Muscle of arm (tissue), 14 donors: ENCODE data around the gene COL18A1. TPM values are rescaled to one million over a fixed set of nuclear protein-coding genes. Genes with fewer than 3 reads are reported as not detected.
"Not testable (repeated sequence)": the region's sequence is repeated elsewhere in the genome, so short reads cannot be mapped to it uniquely, and the experiment has no call there.

Experiments
- DNase-seq: peaks from one replicate; pipeline ENCODE4 v3.0.0-alpha.2; 2013
- long read RNA-seq, 11 donors: transcript quantifications; one replicate each; lab custom pipeline, GENCODE V29; 2026
- polyA plus RNA-seq, 12 donors: library from polyadenylated mRNA; unstranded; fragments of 120-200 nt; gene quantifications; one replicate each; pipeline ENCODE4 v1.2.1, GENCODE V29; 2013; ENCODE audit not compliant: insufficient read length in 12 of 12

COL18A1 gene
- 100 to 1,000 TPM in 3 of 12 donors, 10 to 100 TPM in 9; 45.6 to 181 (median 71.3) TPM for polyA plus RNA-seq
- long read RNA-seq, donor 1, partial matches to known transcripts = 26 of 28 reads
- long read RNA-seq, donor 1, other reads (novel, unspliced or antisense) = 0 of 28 reads
- long read RNA-seq, donor 2, partial matches to known transcripts = 37 of 38 reads
- long read RNA-seq, donor 2, other reads (novel, unspliced or antisense) = 0 of 38 reads
- long read RNA-seq, donor 3, partial matches to known transcripts = 9 of 11 reads
- long read RNA-seq, donor 3, other reads (novel, unspliced or antisense) = 0 of 11 reads
- long read RNA-seq, donor 4, partial matches to known transcripts = 19 of 19 reads
- long read RNA-seq, donor 4, other reads (novel, unspliced or antisense) = 0 of 19 reads
- long read RNA-seq, donor 5, full-length matches to known transcripts = 4 of 55 reads
- long read RNA-seq, donor 5, partial matches to known transcripts = 51 of 55 reads
- long read RNA-seq, donor 5, other reads (novel, unspliced or antisense) = 0 of 55 reads
- long read RNA-seq, donor 6, partial matches to known transcripts = 15 of 18 reads
- long read RNA-seq, donor 6, other reads (novel, unspliced or antisense) = 0 of 18 reads
- long read RNA-seq, donor 7, partial matches to known transcripts = 12 of 13 reads
- long read RNA-seq, donor 7, other reads (novel, unspliced or antisense) = 0 of 13 reads
- long read RNA-seq, donor 8, full-length matches to known transcripts = 1 of 51 reads
- long read RNA-seq, donor 8, partial matches to known transcripts = 50 of 51 reads
- long read RNA-seq, donor 8, other reads (novel, unspliced or antisense) = 0 of 51 reads
- long read RNA-seq, donor 9, partial matches to known transcripts = 26 of 26 reads
- long read RNA-seq, donor 9, other reads (novel, unspliced or antisense) = 0 of 26 reads
- long read RNA-seq, donor 10, full-length matches to known transcripts = 1 of 34 reads
- long read RNA-seq, donor 10, partial matches to known transcripts = 33 of 34 reads
- long read RNA-seq, donor 10, other reads (novel, unspliced or antisense) = 0 of 34 reads
- long read RNA-seq, donor 11, partial matches to known transcripts = 34 of 34 reads
- long read RNA-seq, donor 11, other reads (novel, unspliced or antisense) = 0 of 34 reads

DNA sequence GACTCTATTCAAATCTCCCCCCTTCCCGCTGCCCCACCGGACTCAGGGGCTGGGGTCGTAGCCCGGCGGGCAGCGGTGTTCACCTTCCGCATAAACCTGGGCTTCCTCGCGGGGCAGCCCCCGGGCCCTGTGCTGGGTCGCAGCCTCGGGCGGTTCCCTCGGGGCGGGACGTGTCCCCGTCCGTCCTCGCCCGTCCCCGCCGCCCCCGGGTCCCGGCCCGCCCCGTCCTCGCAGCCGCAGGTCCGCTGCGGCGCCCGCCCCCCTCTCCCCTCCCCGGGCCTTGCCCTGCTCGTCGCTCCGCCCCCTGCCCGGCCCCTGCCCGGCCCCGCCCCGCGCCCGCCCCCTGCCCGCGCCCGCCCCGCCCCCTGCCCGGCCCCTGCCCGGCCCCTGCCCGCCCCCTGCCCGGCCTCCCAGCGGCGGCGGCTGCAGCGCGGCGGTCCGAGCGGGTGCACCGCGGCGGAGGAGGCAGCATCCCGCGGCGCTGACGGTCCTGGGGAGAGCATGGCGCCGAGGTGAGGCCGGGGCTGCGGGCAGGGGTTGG is at the start of gene COL18A1:
TSS of gene COL18A1 (plus strand) at position 436 of the 541 bp plus-strand sequence. CDS start at position 502, 66 bp downstream.
- DNase-seq = no peak

DNA sequence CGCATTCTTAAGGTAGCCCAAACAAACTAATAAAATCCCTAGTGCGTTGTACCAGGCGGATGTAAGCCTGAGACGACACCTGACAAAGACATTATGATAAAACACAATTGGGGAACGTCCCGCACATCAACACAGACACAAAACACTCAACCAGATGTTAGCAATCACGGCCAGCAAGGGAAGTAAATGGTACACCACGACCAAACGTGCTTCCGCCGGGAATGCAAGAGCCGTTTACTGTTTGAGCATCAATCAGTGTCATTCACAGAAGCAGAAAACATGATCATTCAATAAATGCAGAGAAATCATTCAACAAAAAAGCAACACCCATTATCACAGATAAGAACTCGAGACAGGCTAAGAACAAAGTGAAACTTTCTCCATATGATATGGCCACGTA is 49.4 kb upstream of the COL18A1 start:
- no peak for DNase-seq

DNA sequence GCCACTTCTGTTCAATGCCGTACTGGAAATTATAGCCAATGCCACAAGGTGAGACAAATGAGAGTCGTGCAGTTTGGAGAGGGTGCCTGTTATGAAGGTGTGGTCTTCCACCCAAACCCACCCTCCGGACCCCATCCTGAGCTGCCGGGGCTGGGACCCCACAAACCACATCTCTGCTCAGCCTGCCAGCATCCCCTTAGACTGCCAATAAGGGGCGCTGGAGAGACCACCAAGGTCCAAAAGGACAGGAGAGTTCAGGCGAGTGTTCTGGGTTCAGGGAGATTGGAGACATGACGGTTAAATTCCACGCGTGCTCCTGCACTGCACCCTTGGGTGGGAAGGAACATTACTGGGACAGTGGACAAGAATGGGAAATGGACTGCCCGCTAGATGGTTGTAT is 48.7 kb upstream of the COL18A1 start:
- DNase-seq = no peak

DNA sequence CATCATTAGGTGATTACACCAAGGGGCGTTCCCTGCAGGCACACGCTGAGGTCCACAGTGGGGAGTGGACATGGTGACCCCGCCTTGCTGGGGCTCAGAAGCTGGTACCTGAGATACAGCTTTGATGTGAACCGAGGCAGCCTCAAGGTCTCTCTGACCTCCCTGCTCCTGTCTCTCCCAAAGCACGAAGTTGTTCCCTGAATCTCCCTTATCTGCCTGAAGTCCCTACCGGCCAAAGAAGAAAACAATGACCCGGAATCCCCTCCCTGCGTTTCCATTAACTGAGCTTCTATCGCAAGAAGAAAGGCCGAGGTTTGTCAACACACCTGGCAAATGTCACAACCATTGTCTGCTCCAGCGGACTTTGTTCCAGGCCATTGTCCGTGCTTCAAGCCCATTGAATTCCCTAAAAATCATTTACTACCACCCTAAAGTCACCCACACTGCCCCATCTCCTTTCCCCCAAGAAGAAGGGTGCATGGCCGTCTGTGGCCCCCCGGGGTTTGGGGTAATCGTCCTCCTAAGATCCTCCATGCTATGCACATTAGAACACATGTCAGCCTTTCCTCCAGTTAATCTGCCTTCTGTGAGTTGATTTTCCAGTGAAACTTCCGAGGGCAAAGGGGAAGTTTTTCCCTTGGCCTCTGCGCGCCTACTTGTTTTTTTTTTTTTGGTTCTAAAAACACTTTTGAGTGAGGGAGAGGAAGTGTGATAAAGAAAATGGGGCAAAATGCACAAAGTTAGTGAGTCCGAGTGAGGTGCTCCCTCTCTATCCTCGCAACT is 48.1 kb upstream of the COL18A1 start:
- no peak for DNase-seq

DNA sequence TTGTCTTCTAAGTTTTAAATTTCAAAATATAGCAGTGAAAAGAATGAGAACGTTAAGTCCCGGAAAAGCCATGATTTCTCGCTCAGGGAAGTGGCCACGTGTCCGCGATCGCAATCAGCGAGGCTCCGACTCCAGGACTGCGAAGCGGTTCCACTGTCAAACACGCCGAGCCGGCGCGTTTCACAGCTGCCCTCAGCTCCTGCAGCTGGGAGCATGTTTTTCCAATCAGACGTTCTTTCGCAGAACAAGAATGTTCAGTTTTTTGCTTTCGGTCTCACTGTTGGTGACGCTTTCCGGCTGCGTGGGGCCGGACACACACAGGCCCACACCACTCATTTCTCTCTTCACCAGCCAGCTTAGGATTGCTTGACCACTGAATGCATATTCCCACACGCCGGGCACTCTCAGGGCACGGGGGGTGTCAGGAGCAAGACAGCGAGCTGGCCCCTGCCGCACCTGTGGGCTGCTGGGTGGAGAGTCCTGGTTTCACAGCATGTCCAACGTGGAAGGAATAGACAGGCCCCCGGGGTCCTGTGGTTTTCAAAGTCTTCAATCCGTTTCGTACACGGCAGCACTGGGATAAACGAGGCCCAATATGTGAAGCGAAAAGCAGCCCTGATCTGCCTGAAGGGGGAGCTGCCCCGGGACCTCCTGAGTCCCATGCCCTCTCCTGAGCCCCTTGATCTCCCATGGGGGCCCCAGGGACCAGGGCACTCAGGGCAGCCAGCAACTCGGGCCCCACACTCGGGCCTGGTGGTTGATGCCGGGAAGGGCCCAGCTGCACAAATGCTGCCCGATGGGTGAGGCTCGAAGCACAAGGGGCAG is 47.3 kb upstream of the COL18A1 start:
- DNase-seq = peak; percentile 79

DNA sequence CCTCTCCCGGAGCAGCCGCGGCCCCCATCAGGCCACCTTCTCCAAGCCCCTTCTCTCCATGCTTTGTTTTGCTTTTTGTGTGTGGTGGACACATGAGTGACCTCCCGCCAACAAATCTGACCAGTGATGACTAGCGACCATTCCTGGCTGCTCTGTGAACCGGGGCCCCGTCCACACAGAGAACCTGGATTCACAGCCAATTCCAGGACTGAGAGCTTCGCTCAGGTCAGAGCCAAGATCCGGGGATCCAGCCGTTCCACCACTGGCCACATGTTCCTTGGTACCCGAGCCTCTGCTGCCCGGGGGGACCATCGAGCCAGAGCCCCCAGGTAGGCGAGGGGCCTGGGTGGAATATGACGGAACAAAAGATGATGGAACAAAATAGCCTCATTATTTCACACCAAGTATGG is 46.7 kb upstream of the COL18A1 start:
- DNase-seq = no peak

DNA sequence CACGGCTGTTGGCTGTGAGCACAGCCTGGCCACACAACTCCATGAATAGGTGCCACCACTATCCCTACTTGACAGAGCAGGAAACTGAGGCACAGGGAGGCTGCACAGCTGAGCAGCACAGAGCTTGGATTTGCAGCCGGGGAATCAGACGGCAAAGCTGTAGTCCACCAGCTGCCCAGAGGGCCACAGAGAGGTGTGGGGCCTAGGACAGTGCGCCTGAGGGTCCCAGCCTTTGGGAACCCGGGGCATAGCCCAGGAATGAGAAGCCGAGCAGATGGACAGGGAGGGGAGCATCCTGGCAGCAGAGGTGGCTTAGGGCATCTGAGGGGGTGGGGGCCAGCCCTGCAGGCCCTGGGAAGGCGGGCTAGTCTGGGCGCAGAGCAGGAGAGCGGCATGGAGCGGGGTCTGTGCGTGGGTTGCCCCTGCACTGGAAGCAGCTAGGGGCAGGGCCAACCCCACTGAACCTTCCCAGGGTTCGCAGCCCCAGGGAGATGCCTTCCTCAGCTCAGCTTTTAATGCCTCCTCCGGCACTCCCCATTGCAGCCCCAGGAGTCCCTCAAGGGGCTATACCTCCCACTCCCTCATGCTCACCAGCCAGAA is 46.2 kb upstream of the COL18A1 start:
- DNase-seq = no peak

DNA sequence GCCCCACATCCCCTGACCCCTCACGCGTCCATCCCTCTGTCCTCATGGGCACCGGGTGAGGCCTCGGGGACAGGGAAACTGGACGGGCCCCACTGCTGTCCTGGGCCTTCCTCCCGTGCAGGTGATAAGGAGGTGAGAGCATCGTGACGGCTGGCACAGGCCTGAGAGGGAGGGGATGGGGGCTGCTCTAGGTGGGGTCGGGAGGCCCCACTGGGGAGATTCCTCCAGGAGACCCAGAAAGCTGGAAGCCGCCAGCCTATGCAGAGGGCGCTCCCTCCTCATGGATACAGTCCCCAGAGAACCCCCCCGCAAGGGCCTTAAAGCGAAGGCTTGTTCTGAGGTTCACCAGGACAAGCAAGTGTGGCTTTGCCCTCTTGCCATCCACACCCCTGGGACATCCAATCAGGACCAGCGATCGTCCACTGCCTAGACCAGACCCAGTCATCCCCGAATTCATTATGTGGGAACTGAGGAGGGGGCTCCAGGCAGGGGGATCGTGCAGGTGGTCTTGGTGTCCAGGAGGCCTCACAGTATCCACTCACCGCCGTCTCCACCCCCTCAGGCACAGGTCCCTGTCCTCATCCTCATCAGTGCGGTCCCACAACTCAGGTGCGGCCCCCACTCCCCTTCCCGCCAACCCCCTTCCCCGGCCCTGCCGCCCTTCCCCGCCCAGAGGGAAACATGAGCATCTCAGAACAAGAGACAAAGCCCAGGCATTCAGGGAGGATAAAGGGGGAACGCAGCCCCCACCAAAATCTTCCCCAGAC is 45.3 kb upstream of the COL18A1 start:
- no peak for DNase-seq

DNA sequence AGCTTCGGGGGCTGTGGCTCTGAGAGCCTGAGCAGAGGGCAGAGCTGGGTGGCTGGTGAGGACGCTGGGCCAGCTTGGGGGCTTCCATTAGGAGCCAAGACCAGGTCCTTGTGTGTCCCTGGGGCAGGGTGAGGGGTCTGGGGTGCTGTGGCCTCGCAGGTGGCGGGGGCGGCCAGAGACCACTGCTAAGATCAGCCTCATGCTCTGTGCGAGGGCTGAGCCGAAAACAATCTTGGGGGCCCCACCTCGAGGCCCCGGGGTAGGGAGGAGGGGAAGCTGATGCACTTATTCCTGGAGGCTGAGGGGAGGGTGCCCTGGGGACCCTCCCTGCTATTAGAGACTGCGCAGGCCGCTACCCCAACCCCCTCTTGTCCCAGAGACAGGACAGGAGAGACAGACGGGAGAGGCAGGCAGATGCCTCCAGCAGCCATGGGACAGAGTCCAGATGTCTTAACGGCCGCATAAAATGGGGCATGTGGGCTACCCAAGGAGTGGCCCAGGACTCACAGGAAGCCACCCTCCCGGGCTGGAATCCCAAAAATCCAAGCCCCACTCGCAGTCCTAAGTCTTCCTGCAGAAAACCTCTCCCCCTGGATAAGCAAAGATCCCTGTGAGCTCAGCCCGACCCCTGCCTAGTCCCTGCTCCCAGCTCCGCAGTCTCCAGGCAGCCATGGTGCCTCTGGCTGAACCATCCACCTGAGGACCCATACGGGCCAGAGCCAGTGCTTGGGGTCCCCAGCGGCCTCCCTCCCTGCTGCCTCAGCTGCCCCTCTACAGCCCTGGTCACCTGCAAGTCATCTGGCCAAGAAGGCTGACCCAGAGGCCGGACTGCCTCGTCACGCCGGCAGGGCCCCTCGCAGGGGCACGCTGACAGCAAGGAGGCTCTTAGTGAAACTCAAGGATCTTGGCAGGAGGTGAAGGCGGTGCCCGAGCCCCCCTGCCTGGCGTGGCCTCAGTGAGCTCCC is 43.6 kb upstream of the COL18A1 start:
- no peak for DNase-seq

DNA sequence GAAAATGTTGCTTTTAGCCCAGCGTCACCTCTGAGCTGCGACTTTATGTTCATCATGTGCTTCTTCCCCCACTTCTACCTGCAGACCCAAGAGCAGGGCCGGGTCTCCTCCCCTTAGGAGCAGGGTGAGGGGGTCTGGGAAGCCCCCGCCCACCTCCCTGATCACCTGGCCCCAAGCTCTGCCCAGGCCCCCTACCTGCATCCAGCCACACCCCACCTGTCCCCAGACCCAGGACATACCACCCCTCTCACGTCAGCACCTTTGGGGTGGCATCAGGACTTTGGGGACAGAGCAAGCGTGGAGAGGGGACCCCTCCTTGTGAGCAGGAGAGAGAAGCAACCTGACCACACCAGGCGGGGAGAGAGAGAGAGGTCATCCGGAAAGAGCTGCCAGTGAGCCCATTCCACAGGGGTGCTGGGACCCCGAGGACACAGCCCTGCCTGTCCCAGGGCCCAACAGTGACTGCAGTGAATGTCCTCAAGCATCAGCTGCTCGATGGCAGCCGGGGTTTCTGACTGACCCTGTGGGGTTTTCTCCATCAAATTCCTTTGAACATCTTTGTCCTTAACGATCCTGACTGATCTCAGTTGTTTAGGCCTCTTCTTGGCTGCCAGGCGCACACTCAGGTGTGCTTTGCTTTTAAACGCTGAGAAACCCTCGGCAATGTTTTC is 42.8 kb upstream of the COL18A1 start:
- DNase-seq = no peak

DNA sequence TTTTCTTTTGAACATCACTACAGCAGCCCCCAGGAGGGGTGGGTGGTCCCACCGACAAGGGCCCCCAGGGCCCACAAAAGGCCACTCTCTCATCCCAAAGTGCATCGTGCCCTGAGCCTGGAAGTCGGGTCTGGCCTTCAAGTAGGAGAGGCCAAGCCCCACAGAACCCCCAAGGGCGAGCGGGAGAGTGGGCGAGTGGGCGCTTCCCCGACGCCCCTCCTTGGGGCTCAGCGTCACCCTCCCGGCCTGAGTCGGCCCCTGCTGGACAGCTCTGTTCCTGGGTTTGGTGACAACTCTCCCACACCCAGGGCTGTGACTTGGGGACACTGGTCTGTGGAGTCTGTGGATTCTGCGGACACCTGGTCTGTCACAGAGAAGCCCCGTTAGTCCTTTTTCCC is 42.2 kb upstream of the COL18A1 start:
- DNase-seq = no peak

DNA sequence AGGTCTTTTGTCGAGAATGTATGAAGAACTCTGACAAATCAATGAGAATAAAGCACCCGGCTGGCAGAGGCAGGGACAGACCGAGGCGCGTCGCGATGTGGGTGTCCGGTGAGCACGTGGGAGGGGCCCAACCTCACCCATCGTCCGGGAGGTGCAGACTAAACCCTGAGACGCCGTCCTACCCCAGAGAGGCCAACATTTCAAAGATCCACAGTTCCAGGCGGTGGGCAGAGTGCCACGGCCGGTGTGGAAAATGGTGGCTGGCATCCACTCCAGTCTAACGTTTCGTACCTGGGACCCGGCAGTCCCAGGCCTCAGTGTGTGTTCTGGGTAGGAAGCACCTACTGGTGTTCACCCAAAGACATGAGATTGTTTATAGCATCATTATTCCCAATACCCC is 41.7 kb upstream of the COL18A1 start:
- not testable (repeated sequence) for DNase-seq

DNA sequence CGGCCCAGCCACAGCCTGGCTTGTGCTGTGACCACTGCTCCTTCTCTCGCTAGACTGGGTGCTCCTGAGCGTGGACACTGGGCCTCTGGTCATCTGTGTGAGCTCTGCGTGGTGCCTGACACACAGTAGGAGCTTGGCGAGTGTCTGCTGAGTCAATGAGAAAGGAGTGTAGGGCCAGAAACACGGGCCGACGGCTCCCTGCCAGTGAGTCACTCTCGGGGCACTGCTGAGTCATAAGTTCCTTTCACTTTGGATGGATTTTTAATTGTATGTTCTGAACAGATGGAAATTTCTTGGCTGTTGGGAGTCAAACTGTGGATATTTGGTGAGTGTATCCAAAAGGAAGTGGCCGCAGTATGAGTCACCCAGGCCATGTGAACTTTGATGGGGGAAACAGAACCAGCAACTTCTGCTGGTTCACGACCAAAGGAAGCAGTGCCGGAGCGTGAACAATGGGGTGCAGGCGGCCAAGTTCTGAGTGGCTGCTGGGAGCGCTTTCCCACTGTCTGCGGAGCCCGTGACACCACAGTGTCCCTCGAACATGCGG is 41.0 kb upstream of the COL18A1 start:
- peak; percentile 92 for DNase-seq

DNA sequence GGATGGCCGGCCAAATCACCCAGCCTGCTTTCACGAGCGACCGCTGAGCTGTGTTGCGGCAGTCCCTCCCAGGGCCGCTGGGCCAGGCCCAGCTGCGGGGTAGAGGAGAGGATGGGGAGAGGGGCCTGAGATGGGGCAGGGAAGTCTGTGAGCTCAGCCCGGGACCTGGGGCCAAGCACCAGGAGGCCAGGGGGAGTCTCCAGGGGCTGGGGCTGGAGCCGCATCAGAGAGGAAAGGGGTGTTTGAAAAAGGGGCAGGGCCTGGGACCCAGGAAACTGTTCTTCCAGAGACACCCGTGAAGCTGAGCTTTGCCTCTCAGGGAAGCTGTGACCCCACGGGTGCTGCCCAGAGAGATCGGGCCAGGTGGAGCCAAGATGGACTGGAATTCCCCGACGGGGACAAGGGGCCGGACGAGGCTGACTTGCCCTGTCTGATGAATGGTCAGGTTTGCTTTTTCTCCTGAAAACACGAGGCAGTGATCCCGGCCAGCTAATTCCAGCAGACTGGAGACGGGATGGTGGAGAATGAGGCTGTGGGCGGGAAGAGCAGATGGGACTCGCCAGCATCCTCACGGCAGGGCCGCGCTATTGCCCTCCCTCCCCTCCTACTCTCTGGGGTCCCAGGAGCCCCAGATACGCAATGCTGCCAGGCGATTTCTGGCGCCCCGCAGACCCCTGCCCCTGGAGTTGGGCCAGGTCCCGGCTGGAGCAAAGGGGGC is 40.3 kb upstream of the COL18A1 start:
- peak; percentile 87 for DNase-seq

DNA sequence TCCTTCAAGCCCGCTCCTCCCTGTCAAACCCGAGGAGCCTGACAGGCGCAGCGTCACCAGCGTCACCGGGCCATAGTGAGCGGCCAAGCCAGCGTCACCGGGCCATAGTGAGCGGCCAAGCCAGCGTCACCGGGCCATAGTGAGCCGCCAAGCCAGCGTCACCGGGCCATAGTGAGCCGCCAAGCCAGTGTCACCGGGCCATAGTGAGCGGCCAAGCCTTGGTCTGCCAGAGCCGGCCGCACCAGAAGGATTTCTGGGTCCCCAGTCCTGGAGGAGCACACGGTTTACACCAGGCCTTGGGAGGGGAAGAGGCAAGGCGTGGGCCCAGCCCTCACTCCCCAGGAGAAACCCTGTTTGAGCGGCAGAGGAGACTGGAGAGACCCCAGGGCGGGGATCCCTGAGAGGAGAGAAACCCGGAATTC is 39.8 kb upstream of the COL18A1 start:
- no peak for DNase-seq

DNA sequence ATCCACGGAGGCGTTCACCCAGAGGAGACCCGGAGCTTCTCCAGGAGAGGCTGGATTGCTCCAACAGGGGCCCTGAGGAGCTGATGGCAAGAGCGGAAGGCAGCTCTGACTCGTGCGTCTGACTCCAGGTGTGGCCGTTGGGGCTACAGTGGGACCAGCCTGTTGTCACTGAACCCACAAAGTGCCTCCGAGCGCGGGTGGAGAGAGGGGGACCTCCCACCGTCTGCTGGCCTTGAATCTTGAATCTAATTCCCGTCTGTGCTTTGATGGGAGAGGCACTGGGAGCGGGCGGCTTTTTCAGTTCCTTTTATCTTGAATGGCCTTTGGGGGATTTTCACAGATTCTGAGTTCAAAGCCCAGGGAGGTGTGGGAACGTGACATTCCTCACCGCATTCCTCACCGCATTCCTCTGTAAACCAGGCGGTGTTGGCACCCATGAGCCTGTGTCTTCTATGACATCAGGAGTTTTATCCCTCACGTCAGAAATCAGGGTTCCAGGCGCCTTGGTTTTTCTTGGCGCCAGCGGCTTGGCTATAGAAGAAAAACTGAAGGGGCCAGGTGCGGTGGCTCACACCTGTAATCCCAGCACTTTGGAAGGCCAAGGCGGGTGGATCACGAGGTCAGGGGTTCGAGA is 39.2 kb upstream of the COL18A1 start:
- DNase-seq = no peak
